Stimulated activated effector memory CD8-positive, alpha-beta T cell treated with anti-CD3 and anti-CD28 coated beads, Interleukin-12 subunit alpha, Interleukin-12 subunit beta, amount 100 ng/mL, for 72 hours (primary cell): ENCODE measurements around the gene NOTCH3.

Experiments
- ATAC-seq: fragments of 150-1000 bp; cut with Tn5 transposase; 2 replicates; pipeline ENCODE4 v1.10.0; 2021
- DNase-seq, 2 donors: peaks; one replicate each; pipeline ENCODE4 v3.0.0; 2021 to 2022; ENCODE audit warnings: low spot score in 2 of 2
- H3K27ac Mint-ChIP-seq: one replicate; pipeline ENCODE4 v1.8.0; 2022; ENCODE audit warnings: mild to moderate bottlenecking, mixed read lengths
- H3K36me3 Mint-ChIP-seq: one replicate; pipeline ENCODE4 v1.8.0; 2022; ENCODE audit warnings: mild to moderate bottlenecking, mixed read lengths
- H3K4me1 Mint-ChIP-seq: one replicate; pipeline ENCODE4 v1.8.0; 2022; ENCODE audit warnings: mixed read lengths
- H3K4me3 Mint-ChIP-seq: one replicate; pipeline ENCODE4 v1.8.0; 2022; ENCODE audit warnings: mild to moderate bottlenecking, mixed read lengths
- H3K9me3 Mint-ChIP-seq: one replicate; pipeline ENCODE4 v1.8.0; 2022; ENCODE audit warnings: mixed read lengths

Gene NOTCH3

DNA sequence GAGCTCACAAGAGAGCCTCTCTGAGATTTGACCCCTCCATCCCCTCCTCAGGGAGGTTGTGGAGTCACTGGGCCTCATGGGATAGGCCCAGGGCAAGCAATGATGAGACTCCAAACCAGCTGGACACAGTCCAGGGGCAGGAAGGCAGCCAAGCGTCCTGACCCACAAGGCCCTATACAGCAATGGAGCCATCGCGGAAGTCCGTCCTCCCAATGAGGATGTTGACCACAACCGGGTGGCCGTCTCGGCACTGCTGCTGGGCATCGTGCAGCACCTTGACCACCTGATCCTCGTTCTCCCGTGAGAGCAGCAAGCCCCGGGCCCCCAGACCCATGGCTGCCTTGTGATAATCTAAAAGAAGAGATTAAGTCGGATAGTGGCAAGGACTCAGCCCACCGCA lies 85.7 kb downstream of the NOTCH3 start:
- no peaks in the 10 kb centered on the region for H3K4me1 Mint-ChIP-seq
- peaks cover 38% of the 10 kb centered on the region for H3K36me3 Mint-ChIP-seq
- no peak for ATAC-seq
- no peak for DNase-seq
- H3K9me3 Mint-ChIP-seq = no peaks in the 10 kb centered on the region
- no peak overlapping the region for H3K4me3 Mint-ChIP-seq
- no peak overlapping the region for H3K27ac Mint-ChIP-seq

DNA sequence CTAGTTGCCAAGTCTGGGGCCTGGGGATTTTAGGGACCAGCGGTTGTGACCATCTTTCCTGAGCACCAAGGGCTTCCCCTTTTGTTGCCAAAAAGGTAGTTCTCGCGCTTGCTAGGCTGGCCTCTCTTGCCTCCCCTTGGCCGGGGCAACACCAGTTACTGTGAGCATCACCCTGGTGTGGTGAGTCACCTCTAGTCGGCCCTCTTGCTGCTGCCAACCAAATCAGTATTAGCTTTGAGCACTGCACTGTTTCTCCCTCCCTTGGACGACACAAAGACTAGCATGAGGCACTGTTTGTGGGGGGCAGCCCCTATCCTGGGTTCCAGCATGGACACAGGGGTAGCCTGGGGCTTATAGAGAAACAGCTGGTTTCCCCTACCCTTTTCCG lies 86.6 kb downstream of the NOTCH3 start:
- Mint-ChIP-seq H3K9me3 (no peaks in the 10 kb centered on the region), H3K36me3 (peaks cover 30% of the 10 kb centered on the region), H3K27ac (no peak overlapping the region), H3K4me1 (no peaks in the 10 kb centered on the region), H3K4me3 (no peak overlapping the region)
- DNase-seq (no peak), ATAC-seq (no peak)

DNA sequence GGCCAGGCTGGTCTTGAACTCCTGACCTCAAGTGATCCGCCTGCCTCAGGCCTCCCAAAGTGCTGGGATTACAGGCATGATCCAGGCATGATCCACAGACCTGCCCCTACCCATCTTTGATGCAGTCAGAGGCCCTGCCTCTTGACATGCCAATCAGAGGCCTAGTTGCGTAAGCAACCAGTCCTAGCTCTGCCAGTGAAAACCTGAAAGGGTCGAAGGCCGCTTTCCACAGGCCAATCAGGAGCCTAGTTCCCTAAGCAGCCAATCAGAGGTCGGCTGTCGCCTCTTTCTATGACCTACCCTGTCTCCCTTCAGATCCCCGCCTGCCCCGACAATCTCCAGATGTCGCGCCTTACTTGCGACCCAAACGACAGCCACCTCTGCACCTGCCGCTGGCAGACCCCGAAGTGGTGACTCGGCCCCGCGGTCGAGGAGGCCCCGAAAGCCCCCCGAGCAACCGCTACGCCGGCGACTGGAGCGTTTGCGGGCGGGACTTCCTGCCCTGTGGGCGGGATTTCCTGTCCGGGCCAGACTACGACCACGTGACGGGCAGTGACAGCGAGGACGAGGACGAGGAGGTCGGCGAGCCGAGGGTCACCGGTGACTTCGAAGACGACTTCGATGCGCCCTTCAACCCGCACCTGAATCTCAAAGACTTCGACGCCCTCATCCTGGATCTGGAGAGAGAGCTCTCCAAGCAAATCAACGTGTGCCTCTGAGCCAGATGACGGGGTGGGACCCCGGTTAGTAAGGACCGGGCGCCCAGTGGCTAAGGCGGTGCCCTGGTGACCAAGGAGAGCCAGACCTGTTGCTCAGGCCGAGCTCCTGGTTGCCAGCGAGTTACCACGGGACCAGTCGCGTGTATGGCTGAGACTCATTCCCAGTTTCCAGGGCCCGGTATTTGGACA lies 87.3 kb downstream of the NOTCH3 start:
- H3K27ac Mint-ChIP-seq = no peak overlapping the region
- no peak for ATAC-seq
- peaks cover 23% of the 10 kb centered on the region for H3K36me3 Mint-ChIP-seq
- peaks cover 2% of the 10 kb centered on the region for H3K4me1 Mint-ChIP-seq
- no peak overlapping the region for H3K4me3 Mint-ChIP-seq
- DNase-seq = no peak
- no peaks in the 10 kb centered on the region for H3K9me3 Mint-ChIP-seq

DNA sequence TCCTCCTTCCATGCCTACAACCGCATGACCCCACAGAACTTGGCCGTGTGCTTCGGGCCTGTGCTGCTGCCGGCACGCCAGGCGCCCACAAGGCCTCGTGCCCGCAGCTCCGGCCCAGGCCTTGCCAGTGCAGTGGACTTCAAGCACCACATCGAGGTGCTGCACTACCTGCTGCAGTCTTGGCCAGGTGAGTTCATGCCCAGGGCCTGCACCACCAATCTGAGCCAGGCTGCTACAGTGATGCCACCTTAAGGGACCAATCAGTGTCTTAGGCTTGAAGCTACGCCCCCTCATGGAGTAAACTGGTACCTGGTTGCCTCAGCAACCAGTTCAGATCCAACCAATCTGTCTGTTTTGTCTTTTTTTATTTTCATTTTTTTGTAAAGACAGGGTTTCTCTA lies 88.4 kb downstream of the NOTCH3 start:
- Mint-ChIP-seq H3K9me3 (no peaks in the 10 kb centered on the region), H3K27ac (no peak overlapping the region), H3K36me3 (peaks cover 13% of the 10 kb centered on the region), H3K4me1 (peaks cover 11% of the 10 kb centered on the region), H3K4me3 (no peak overlapping the region)
- no peak for ATAC-seq
- no peak for DNase-seq

DNA sequence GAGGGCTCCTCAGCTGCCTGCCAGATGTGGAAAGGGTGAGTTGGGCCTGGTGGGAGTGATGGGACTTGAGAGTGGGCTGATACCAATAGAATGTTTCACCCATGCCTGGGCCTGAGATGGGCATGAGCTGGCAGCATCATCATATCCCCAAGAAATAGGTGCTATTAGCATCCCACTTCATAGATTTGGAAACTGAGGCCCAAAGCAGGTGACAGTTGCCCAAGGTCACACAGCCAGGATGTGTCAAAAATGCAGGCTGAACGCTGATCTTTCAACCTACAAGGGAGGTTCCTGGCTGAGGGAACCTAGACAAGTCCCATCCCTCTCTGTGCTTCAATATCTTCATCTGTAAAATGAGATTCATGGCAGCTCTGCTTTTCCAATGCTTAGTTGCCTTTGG lies 89.0 kb downstream of the NOTCH3 start:
- Mint-ChIP-seq H3K36me3 (peaks cover 7% of the 10 kb centered on the region), H3K4me1 (peaks cover 13% of the 10 kb centered on the region), H3K4me3 (no peak overlapping the region), H3K9me3 (no peaks in the 10 kb centered on the region), H3K27ac (peak overlapping the region; percentile 37)
- ATAC-seq (no peak), DNase-seq (no peak)

DNA sequence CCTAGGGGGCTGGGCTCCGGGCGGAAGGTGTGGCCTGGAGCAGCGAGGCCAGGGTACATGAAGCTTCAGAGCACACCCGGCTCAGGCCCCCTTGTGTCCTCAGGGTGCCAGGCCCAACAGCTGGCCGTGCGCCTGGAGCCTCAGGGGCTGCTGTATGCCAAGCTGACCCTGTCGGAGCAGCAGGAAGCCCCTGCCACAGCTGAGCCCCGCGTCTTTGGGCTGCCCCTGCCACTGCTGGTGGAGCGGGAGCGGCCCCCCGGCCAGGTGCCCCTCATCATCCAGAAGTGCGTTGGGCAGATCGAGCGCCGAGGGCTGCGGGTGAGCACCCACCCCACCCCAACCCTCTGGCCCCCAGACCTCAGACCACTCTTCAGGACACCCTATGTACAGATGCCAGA lies 90.4 kb downstream of the NOTCH3 start:
- Mint-ChIP-seq H3K9me3 (no peaks in the 10 kb centered on the region), H3K36me3 (no peaks in the 10 kb centered on the region), H3K27ac (no peak overlapping the region), H3K4me3 (no peak overlapping the region), H3K4me1 (peaks cover 17% of the 10 kb centered on the region)
- ATAC-seq (no peak), DNase-seq (no peak)

DNA sequence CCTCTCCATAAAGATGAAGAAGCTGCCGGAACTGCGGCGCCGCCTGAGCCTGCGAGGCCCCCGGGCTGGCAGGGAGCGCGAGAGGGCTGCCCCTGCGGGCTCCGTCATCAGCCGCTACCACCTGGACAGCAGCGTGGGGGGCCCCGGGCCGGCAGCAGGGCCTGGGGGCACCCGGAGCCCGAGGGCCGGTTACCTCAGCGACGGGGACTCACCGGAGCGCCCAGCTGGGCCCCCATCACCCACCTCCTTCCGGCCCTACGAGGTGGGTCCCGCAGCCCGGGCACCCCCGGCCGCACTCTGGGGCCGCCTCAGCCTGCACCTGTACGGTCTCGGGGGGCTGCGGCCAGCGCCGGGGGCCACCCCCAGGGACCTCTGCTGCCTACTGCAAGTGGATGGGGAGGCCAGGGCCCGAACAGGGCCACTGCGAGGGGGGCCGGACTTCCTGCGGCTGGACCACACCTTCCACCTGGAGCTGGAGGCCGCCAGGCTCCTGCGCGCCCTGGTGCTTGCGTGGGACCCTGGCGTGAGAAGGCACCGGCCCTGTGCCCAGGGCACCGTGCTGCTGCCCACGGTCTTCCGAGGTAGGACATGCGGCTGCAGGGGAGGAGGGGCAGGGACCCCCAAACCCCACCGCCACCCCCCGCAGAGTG lies 90.9 kb downstream of the NOTCH3 start:
- H3K27ac Mint-ChIP-seq = no peak overlapping the region
- DNase-seq (no peak), ATAC-seq (no peak)
- no peak overlapping the region for H3K4me3 Mint-ChIP-seq
- peaks cover 17% of the 10 kb centered on the region for H3K4me1 Mint-ChIP-seq
- H3K36me3 Mint-ChIP-seq = no peaks in the 10 kb centered on the region
- no peaks in the 10 kb centered on the region for H3K9me3 Mint-ChIP-seq
